Bone marrow (tissue), 2 donors: ENCODE measurements around the gene FBXW8.

Experiments
- DNase-seq, 2 donors: peaks; one replicate each; lab custom pipeline; 2025; lab: John Stamatoyannopoulos, UW

FBXW8 gene

GRCh38 chr12:116955382-116956021 lies 44.8 kb downstream of the FBXW8 start:
- DNase-seq: no peak

DNA sequence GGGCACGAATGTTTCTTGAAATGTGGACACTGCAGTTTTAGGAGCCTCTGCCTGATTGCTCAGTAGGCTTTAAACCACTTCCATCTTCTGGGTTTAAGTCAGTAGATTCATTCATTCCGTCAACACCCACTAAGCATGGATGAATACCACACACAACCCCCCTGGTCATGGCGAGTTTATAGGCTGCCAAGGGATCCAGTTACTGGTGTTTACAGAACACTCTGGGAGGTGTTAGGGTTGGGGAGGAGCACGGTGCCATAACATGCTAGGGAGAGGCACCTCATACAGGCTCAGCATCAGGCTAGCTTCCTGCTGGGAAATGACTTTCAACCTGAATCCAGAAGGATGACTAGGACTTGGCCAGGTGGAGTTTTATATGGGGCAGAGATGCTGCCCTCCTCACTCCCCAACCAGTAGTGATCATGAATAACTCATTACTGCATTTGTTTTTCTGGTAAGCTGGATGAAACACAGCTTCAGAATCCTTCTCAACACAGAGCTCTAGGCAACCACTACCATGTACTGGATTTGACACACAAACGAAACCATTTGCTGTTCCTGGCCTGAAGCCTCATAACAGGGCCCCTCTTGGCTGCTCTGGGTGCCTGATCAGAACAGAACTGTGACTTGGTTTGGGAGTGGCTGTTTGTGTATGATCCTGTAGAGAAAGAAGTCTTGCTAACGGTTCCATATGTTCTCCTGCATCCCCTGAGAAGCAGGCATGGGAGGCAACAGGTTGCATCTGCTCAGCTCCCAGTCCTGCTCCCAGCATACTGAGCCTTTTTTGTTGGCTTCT lies 47.9 kb downstream of the FBXW8 start:
- no peak for DNase-seq

- no peak for DNase-seq
These were observed 48.4 kb downstream of the FBXW8 start for GRCh38 chr12:116959198-116959460.

DNA sequence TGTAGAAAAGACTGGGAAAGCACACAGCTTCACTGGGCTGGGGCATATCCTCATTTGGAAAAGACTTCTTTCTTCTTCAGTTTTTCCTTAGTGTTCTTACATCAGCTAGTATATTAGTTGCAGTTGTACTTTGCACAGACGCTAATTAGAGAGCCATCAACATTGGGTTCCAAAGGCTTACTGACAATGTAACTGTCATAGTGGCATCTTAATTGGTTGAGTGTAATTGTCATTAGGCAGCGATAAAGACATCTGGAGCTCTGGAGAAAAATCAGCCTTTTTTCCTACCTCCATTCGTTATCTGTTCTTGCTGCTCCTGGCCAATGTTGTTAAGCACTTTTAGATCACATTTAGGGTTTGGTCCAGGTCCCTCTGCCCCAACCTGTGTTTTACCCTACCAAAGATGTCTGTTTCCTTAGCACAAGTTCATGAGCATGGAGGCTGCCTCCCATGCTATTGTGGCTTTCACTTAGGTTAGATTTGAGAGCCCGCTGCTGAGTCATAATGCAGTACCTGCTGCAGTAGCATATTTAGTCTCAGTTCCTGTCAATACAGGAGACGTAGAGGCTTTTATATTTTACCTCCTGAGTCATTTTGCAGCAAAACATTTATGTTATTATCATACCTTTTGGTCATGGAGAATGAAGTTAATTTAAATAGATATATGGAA lies 49.2 kb downstream of the FBXW8 start:
- DNase-seq: no peak

- DNase-seq: peak in 1 of 2 donors; percentile 78
These were observed 51.4 kb downstream of the FBXW8 start for GRCh38 chr12:116962197-116962596.

DNA sequence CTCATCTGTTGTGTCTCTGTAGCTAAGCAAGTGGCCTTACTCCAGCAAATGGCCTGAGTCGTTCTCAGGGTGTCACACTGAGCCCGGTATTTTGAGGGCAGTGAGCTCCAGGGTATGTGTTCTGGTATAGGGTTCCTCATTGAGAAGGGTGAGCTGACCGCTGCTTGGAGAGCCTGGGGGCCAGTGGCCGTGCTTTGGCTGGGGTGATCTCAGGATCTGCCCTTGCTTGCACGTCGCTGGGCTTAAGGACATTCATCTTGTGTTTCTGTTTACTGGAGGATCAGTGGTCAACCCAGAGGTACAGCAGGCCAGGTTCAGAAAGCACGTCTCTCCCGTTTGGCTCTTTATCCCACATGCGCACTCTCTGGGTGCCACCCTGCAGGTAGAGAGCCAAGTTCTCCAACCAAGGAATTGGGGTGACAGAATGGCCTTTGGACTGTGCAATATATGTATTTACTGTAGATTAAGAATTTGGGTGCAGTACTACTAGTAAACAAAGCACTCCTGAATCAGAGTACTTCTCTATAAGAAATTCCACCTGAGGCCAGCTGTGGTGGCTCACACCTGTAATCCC lies 52.1 kb downstream of the FBXW8 start:
- DNase-seq: no peak

DNA sequence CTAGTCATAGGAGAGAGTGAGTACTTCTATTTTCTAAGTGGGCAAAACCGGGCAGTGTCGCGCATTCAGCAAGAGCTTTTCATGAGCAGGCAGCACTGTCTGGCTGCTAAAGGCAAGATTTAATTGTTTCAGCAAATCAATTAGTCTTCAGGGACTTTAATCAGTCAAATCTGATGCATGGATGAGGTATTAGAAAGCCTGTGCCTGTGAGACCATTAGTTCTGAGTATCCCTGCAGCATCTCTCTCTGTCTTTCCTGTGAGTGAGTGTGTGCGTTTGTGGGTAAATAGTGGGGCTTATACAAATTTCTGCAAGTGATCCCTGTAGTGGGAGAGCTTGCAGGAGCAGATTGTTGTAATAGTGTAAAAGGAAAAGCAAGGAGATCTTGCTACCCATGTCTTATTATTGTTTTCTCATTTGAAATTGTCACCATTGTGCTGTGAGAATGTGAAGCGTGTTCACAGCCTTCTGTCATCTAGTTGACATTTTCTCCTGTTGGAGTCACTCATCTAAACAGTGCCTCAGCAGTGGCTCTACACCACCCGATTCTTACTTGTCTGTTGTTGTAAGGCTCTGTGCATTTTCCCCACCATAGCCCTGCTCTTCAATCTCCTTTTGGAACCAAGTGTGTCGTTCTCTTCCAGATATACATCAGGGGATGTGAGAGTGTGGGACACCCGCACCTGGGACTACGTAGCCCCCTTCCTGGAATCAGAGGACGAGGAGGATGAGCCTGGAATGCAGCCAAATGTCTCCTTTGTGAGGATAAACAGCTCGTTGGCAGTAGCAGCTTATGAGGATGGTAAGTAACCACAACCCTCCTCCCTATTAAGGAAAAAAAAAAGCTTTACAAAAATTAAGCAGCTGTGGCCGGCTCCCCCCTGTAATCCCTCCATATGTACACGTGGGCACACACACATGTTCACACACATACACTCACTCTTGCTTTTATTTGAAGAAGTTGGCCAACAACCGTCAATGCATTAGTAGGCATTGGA lies 53.6 kb downstream of the FBXW8 start:
- DNase-seq: no peak

DNA sequence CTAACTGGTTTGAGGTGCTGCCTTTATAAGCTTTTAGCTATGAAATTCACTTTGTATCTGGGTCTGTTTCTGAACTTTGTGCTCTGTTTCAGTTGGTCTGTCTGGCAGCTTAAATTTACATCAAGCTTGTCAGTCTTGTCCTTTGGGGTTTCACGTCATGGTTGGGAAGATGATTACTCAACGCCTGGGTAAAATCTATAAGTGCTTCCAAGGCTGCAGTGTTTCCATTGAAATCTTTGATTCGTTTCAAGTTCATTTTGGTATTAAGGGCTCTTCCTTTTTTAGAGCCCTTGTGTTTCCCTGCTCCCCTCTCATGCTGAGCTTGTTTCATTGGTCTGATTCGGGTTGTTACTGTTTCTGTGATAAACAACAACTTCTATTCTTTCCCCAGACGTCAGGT lies 58.2 kb downstream of the FBXW8 start:
- DNase-seq: no peak

GRCh38 chr12:116969615-116970585 lies 59.1 kb downstream of the FBXW8 start:
- no peak for DNase-seq

DNA sequence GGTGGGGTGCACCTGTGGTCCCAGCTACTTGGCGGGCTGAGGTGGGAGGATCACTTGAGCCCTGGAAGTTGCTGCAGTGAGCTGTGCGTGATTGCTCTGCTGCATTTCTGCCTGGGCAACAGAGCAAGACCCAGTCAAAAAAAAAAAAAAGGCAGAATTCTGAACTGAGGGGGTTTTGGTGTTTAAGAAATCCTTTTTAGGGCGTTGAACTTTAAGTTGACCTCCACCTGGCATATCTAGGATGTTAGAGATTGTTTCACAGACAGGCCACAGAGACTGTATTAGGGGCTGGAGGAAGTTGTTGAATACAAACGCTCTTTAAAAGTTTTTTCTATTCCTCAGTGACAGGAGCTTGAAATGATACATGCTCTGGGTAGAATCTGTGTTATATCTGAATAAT lies 60.5 kb downstream of the FBXW8 start:
- no peak for DNase-seq

DNA sequence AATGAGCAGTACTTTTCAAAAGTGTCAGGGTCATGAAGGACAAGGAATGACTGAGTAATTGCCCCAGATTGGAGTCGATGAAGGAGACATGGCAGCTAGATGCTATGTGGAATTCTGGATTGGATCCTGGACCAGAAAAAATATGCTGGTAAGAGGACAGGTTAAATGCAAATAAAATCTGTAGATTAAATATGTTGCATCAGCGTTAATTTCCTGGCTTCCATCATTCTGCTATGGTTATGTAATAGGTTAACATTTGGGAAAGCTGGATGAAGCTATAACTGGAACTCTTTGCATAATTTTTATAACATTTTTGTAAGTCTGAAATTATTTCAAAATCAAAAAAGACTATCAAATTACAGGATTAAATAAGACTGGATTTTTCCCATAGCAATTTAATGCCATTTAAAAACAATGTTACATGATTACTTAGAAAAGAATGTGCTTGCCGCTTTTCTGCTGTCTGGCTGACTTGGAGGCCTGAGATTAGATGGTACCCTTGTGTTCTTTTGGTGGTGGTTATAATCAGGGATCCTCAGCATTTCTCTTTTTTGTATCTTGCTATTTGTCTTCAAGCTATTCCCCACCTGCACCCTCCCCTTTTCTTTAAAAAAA lies 65.1 kb downstream of the FBXW8 start:
- no peak for DNase-seq

GRCh38 chr12:116977465-116978380 lies 67.0 kb downstream of the FBXW8 start:
- no peak for DNase-seq

- DNase-seq: no peak
These were observed 68.2 kb downstream of the FBXW8 start for GRCh38 chr12:116978791-116979508.

DNA sequence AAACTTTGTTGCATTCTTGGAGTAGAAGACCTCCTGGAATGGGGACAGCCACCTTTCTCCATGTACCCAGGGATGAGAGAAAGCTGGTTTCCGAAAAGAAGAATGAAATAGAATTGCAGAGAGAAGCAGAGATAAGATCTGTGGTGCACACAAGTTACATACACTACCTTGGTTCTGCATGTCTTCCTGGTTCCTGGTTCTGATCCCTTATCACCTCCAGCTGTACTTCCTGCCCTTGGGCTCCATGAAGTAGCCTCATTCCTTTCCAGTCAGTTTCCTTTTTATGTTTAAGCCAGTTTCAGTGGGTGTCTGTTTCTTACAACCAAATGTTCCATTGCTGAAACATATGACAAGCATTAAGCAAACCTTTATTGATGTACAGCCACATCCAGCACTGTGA lies 69.3 kb downstream of the FBXW8 start:
- no peak for DNase-seq

DNA sequence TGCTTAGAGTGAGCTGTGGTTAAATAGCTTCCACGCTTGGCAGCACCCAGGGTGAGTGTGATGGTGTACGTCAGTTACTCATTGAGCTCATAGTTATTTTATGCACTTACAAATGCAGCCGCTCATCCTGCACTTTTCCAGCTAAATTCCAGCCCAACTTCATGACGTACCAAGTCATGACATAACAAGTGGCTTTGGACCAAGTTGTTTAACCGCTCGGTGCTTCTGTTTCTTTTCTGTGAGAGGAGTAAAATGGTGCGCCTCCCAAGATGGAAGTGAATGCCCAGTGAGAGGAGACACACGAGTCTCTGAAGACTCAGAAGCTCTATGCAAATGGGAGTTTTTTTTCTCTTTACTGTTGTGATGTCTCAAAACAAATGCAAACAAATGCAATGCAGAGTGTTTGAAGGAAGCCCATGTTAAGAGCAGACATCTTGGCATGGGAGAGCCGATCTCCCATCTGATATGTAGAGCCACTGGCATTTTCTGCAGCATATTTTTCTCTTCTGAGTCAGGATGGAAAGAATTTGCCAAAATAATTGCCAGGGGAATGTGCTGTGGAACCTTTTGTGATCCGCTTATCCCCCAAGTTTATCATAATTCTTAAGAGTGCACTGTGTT lies 72.2 kb downstream of the FBXW8 start:
- DNase-seq: no peak

- DNase-seq: no peak
These were observed 73.3 kb downstream of the FBXW8 start for GRCh38 chr12:116984098-116984497.

DNA sequence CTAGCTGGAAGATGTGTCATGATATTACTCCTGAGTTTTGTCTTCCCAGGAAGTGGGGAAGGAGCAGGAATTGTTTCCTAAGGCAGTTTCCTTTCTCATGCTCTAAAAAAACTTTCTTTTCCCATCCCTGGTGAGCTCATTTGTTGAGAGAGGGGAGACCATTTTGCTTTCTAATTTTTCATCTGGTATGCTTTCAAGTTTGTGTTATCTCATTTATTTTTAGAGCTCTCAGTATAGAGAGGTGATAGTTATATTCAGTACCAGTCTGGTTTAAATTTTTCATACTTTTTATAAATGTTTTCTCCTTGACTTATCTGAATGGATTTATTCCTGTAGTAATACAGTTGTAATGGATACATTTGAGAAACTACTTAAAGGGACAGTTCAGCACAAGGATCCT lies 79.6 kb downstream of the FBXW8 start:
- no peak for DNase-seq
